G401 (cell line): ENCODE results near the gene ADK. TPM values are rescaled to one million over a fixed set of nuclear protein-coding genes. Genes with fewer than 3 reads are reported as not detected.
A peak's percentile ranks its signal among the peaks of the same experiment; 100 is the strongest.
"Not testable (repeated sequence)": the region's sequence is repeated elsewhere in the genome, so short reads cannot be mapped to it uniquely, and the experiment has no call there.

Experiments used
- DNase-seq: peaks from one replicate; pipeline ENCODE4 v3.0.0-alpha.2; 2015; ENCODE audit warnings: low spot score
- in situ Hi-C: cut with HindIII; loops from 2 replicates; pipeline ENCODE4 v1.10.0; 2016; ENCODE audit warnings: low sequenced_read_pairs, mixed read lengths
- total RNA-seq: library from RNA; depleted of rRNA; stranded (reverse); fragments of >200 nt; shearing (Covaris generic); gene quantifications from 2 replicates; pipeline ENCODE4 v1.2.3, GENCODE V29; 2014

ADK gene
- total RNA-seq, 1 experiment from 2014 or later: 99.5 TPM

DNA sequence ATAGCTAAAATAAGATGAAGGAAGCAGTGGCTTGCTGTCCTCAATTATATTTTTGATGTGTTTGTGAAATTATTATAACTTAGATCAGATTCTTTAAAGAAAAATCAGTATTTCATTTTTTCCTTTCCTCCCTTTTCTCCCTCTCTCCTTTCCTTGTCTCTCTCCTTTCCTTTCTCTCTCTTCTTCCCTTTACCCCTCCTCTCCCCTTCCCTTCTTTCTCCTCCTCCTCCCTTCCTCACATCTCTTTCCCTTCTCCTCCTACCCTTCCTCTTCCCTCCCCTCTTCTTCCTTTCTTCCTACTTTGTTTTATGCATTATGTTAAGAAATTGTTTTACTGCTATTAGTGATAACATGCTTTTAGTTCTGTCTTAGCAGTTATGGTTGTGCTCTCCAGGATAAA is 171.5 kb downstream of the ADK start:
- in situ Hi-C loops: no loop called here
- no peak for DNase-seq

- in situ Hi-C loops: no loop called here
Observed at GRCh38 chr10:74328388-74328787, 177.4 kb downstream of the ADK start.

DNA sequence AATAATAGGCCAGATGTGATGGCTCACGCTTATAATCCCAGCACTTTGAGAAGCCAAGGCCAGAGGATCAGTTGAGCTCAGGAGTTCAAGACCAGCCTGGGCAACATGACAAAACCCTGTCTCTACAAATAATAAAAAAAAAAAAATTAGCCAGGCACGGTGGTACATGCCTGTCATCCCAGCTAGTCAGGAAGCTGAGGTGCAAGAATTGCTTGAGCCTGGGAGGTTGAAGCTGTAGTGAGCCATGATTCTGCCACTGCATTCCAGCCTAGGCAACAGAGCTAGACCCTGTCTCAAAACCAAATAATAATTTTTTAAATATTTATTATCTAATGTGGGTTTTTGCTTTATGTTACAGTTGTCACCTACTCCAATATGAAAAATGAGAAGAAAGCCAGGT is 178.9 kb downstream of the ADK start:
- no peak for DNase-seq
- in situ Hi-C loops: no loop called here

More at GRCh38 chr10:74328388-74328787, 177.4 kb downstream of the ADK start:
- no peak for DNase-seq

DNA sequence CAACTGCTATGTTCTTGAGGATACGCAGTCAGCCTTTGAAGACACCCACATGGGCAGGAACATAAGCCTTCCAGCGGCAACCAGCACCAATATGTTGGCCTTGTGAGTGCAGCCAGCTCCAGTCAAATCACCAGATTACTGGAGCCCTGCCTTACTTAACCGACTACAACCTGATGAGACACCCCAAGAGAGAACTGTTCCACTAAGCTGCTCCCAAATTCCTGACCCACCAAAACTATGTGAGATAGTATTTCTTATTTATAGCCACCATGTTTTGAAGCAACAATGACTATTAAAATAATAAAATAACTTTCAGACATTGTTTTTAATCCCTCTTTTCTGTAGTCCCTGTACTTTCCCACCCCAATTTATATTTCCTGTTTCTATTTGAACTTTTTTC is 179.6 kb downstream of the ADK start:
- in situ Hi-C loops: no loop called here
- DNase-seq: no peak

DNA sequence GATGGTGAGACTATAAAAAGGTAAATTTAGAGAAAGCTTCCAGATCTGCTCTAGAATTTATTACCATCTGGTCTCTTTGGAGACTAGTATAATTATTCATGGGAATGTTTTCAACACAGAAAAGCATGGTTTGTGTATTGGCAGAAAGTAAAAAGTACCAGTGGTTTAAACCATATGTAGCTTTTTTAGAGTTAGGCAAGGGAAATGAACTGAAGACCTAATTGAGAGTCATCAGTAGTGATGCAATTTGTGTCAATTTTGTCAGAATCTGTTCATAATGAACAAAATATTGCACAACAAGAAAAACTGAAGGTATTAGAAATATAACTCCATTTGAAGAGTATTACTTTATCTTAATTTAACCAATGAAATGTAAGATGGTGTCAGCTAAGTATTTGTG is 181.4 kb downstream of the ADK start:
- in situ Hi-C loops: no loop called here
- DNase-seq: peak; percentile 50

DNA sequence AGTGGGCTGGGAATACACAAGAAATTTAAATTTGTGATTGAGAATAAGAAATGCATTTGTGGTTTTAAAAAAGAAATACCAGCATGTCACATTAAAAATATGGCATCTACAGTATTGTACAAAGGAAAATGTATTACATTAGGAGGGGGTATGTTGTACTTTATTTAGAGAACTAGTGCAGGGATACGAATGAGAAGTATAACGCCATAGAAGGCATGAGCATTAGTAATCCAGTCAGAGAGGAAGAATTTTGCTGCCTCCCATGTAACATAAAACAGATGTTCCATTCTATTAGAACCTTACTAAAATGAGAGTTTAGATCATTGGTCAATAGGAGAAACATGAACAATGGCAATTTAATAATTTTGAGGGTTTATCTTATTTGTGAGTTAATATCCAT is 182.2 kb downstream of the ADK start:
- DNase-seq: no peak
- in situ Hi-C loops: no loop called here

DNA sequence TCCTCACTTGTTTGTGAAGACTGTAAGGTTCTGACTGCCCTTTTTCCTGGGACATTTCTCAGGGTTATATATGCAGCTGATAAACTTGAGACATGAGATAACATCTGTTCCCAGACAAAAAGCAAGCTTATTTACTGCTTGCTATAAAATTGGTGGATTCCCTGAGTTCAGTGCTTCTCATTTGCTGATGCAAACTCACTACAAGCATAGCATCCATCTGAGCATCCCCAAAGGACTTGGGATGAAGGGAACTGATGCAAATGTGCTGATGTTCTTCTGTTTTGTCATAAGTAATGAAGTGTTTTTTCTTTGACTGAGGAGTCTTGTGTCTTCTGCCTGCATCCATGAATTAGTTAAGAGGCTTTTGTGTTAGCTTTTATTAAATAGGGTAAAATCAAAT is 183.2 kb downstream of the ADK start:
- DNase-seq: no peak
- in situ Hi-C loops: no loop called here

- in situ Hi-C loops: no loop called here
- DNase-seq: no peak
Observed at GRCh38 chr10:74335501-74335900, 184.5 kb downstream of the ADK start.

DNA sequence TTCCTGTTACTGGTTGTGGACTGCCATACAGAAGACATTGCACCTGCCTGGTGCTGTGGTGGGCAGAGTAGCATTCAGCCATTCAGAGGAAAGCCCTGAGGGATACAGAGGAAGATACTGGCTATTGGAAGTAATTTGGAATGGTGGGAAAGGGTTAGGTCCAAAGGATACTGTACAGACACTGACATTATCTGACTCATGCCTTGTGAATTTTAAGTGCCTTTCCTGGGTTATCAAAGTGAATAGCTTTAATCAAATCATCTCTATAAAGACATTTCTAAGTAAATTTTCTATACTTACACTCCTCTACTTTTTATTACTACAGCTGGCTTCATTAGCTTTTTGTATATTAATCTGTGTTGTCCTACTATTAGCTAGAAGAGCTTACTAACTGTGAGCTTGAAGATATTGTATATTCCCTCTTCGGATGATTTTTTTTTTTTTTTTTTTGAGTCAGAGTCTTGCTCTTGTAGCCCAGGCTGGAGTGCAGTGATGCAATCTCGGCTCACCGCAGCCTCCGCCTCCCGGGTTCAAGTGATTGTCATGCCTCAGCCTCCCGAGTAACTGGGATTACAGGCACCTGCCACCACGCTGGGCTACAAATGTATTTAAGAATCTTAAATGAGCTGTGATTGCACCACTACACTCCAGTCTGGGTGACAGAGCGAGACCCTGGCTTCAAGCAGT is 186.5 kb downstream of the ADK start:
- in situ Hi-C loops: no loop called here
- DNase-seq: no peak

GRCh38 chr10:74342991-74343390 is 192.0 kb downstream of the ADK start:
- in situ Hi-C loops: no loop called here
- DNase-seq: no peak

- in situ Hi-C loops: no loop called here
- DNase-seq: no peak
Observed at GRCh38 chr10:74343804-74344203, 192.8 kb downstream of the ADK start.

DNA sequence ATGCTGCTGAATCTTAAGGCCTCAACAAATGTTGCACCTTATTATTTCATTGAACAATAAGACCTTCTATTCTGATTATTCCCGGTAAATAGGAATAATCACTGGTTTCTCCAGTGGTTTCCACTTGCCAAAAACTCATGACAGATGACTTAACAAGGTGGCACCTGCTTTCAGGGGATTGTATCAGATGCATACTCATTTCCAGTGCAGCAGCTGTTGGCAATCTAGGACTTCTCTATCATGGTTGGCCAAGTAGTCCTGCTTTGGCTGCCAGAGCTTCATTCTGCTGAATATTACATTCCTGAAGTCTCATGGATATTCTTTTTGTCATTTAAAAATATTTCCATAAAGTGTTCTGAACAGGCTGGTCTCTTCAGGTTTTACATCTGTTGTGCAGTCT is 193.3 kb downstream of the ADK start:
- in situ Hi-C loops: no loop called here
- DNase-seq: no peak

GRCh38 chr10:74347522-74347921 is 196.5 kb downstream of the ADK start:
- in situ Hi-C loops: no loop called here

GRCh38 chr10:74353021-74353420 is 202.0 kb downstream of the ADK start:
- in situ Hi-C loops: not testable (repeated sequence)

More at GRCh38 chr10:74347522-74347921, 196.5 kb downstream of the ADK start:
- DNase-seq: no peak

GRCh38 chr10:74361678-74362077 is 210.7 kb downstream of the ADK start:
- in situ Hi-C loops: no loop called here
- DNase-seq: no peak

More at GRCh38 chr10:74353021-74353420, 202.0 kb downstream of the ADK start:
- DNase-seq: not testable (repeated sequence)

GRCh38 chr10:74363727-74364126 is 212.7 kb downstream of the ADK start:
- in situ Hi-C loops: no loop called here
- DNase-seq: no peak

DNA sequence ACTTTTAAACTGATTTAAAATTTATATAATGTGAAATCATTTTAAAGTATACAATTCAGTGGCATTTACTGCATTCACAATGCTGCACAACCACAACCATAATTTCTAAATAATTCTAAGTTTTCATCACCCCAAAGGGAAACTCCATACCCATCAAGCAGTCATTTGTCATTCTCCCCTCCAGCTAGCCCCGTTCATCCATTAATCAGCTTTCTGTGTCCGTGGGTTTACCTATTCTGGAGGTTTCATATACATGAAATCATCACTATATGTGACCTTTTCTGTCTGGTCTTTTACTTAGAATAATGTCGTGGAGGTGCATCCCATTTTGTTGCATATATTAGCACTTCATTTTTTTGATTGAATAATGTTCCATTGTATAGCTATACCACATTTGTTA is 214.1 kb downstream of the ADK start:
- in situ Hi-C loops: no loop called here

GRCh38 chr10:74371696-74372095 is 220.7 kb downstream of the ADK start:
- DNase-seq: no peak
- in situ Hi-C loops: no loop called here

More for the DNA sequence above, 214.1 kb downstream of the ADK start:
- DNase-seq: no peak

- in situ Hi-C loops: no loop called here
- DNase-seq: no peak
Observed at GRCh38 chr10:74373059-74373458, 222.0 kb downstream of the ADK start.

DNA sequence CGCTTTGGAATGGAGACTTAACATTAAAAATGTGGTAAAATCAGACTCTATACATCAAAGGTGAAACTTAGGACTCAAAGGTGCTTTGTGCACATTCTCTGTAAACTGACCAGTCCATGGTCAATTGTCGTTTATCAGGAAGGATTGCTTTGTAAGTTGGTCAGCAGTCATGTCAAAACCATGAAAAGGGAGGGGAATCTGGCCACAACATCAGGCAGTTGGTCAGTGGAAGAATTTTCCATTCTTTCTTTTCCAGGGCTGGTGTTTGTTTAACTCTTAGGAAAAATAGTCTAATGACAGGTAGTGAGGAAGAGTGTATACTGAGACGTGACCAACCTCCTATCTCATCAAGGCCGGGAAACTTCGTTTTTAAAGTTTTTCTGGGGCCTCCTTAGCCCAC is 226.5 kb downstream of the ADK start:
- in situ Hi-C loops: no loop called here
- DNase-seq: no peak

- in situ Hi-C loops: no loop called here
- no peak for DNase-seq
Observed at GRCh38 chr10:74379474-74379873, 228.5 kb downstream of the ADK start.
